Glutamatergic neuron (in vitro differentiated cells): ENCODE measurements around the gene TACC2. TPM values are rescaled to one million over a fixed set of nuclear protein-coding genes. Genes with fewer than 3 reads are reported as not detected.

ENCODE experiments used
- DNase-seq: peaks from one replicate; pipeline ENCODE4 v3.0.0; 2022
- H3K27ac Mint-ChIP-seq: one replicate; pipeline ENCODE4 v1.8.0; 2020; ENCODE audit warnings: mild to moderate bottlenecking, mixed read lengths, inconsistent platforms; ENCODE audit not compliant: unreplicated experiment
- H3K27me3 Mint-ChIP-seq: one replicate; pipeline ENCODE4 v1.8.0; 2020; ENCODE audit warnings: mild to moderate bottlenecking, moderate library complexity, mixed read lengths, inconsistent platforms; ENCODE audit not compliant: unreplicated experiment
- H3K36me3 Mint-ChIP-seq: one replicate; pipeline ENCODE4 v1.8.0; 2020; ENCODE audit warnings: mild to moderate bottlenecking, mixed read lengths, inconsistent platforms; ENCODE audit not compliant: unreplicated experiment
- H3K4me1 Mint-ChIP-seq: one replicate; pipeline ENCODE4 v1.8.0; 2020; ENCODE audit warnings: mild to moderate bottlenecking, low read depth, mixed read lengths, inconsistent platforms; ENCODE audit not compliant: unreplicated experiment
- H3K4me3 Mint-ChIP-seq: one replicate; pipeline ENCODE4 v1.8.0; 2020; ENCODE audit warnings: mild to moderate bottlenecking, mixed read lengths, inconsistent platforms; ENCODE audit not compliant: unreplicated experiment
- H3K9me3 Mint-ChIP-seq: one replicate; pipeline ENCODE4 v1.8.0; 2020; ENCODE audit warnings: mild to moderate bottlenecking, moderate library complexity, mixed read lengths, inconsistent platforms; ENCODE audit not compliant: unreplicated experiment
- CTCF ChIP-seq: fragments of 200-600 bp; sonication (generic); IDR thresholded peaks from one replicate; pipeline ENCODE4 v1.5.0; 2021; ENCODE audit not compliant: partially characterized antibody, unreplicated experiment
- total RNA-seq: library from RNA; stranded (reverse); fragmentation: NEBNext Ultra II Directional; extraction: Animal tissue kit (Norgen Biotek cat#: 25700); gene quantifications from one replicate; pipeline ENCODE4 v1.2.1, GENCODE V29; 2021; ENCODE audit not compliant: unreplicated experiment

The TACC2 gene
- total RNA-seq, 1 donor from 2014 or later = 499 TPM

- DNase-seq = no peak
- H3K4me1 Mint-ChIP-seq = peaks cover 32% of the 10 kb centered on the region
- peaks cover 18% of the 10 kb centered on the region for H3K36me3 Mint-ChIP-seq
- no peak for TF ChIP-seq CTCF
- peaks cover 33% of the 10 kb centered on the region for H3K9me3 Mint-ChIP-seq
- peak overlapping the region; percentile 80 for H3K27ac Mint-ChIP-seq
- H3K4me3 Mint-ChIP-seq = no peak overlapping the region
- H3K27me3 Mint-ChIP-seq = peaks cover 27% of the 10 kb centered on the region
These were observed 259.7 kb downstream of the TACC2 start for GRCh38 chr10:122248356-122249302.

GRCh38 chr10:122249303-122249850 is 260.4 kb downstream of the TACC2 start:
- no peak for TF ChIP-seq CTCF
- no peak overlapping the region for H3K4me3 Mint-ChIP-seq
- H3K27ac Mint-ChIP-seq = no peak overlapping the region
- DNase-seq = no peak
- H3K9me3 Mint-ChIP-seq = peaks cover 30% of the 10 kb centered on the region
- H3K27me3 Mint-ChIP-seq = peaks cover 27% of the 10 kb centered on the region
- H3K4me1 Mint-ChIP-seq = peaks cover 30% of the 10 kb centered on the region
- peaks cover 18% of the 10 kb centered on the region for H3K36me3 Mint-ChIP-seq

GRCh38 chr10:122249991-122250750 is 261.2 kb downstream of the TACC2 start:
- H3K27me3 Mint-ChIP-seq = peaks cover 24% of the 10 kb centered on the region
- H3K27ac Mint-ChIP-seq = no peak overlapping the region
- H3K4me1 Mint-ChIP-seq = peaks cover 22% of the 10 kb centered on the region
- H3K36me3 Mint-ChIP-seq = peaks cover 18% of the 10 kb centered on the region
- TF ChIP-seq CTCF = no peak
- DNase-seq = no peak
- peaks cover 26% of the 10 kb centered on the region for H3K9me3 Mint-ChIP-seq
- H3K4me3 Mint-ChIP-seq = no peak overlapping the region

- Mint-ChIP-seq H3K9me3 (peaks cover 26% of the 10 kb centered on the region), H3K27me3 (peaks cover 25% of the 10 kb centered on the region), H3K4me1 (peaks cover 17% of the 10 kb centered on the region), H3K4me3 (no peak overlapping the region), H3K27ac (no peak overlapping the region), H3K36me3 (peaks cover 18% of the 10 kb centered on the region)
- no peak for TF ChIP-seq CTCF
- DNase-seq = no peak
These were observed 262.7 kb downstream of the TACC2 start for GRCh38 chr10:122251459-122252255.
